Measurements from ENCODE around the gene ZNF652.

ZNF652 gene

GRCh38 chr17:49359990-49360795 is 1.9 kb downstream of the ZNF652 start:
- Histone ChIP-seq H3K4me1 (ENCODE audit: control insufficient read depth, low read length) (peaks cover 46% of the 10 kb centered on the region), H3K27ac (ENCODE audit: low read depth, low read length) (peak overlapping the region; percentile 76; the same call in 1 of the 2 replicates), H3K4me2 (ENCODE audit: low read length) (peak overlapping the region; percentile 82), H3K9me3 (ENCODE audit: control insufficient read depth, insufficient read depth, low read length) (no peaks in the 10 kb centered on the region), H4K20me1 (ENCODE audit: control insufficient read depth, insufficient read depth, low read depth, low read length) (peaks cover 20% of the 10 kb centered on the region), H3K36me3 (ENCODE audit: control insufficient read depth, low read length) (peaks cover 12% of the 10 kb centered on the region; the same call in 1 of the 2 replicates), H3K79me2 (ENCODE audit: control insufficient read depth, low read length) (peaks cover 64% of the 10 kb centered on the region), H3K4me3 (ENCODE audit: low read length) (peak overlapping the region; percentile 87), H3F3A (ENCODE audit: control insufficient read depth, insufficient read depth) (0 out of 2 replicates have a peak, but pooled peaks cover 2% of the 10 kb centered on the region), H3K9me2 (replicated peaks; ENCODE audit: control insufficient read depth, low read length) (no peaks in the 10 kb centered on the region), H3K27me3 (ENCODE audit: control insufficient read depth, low read length) (no peaks in the 10 kb centered on the region)
- no peak for TF ChIP-seq EZH2phosphoT487 (IDR thresholded peaks at IDR 0.05; ENCODE audit: borderline replicate concordance, low read length)
- TF ChIP-seq CTCF (IDR thresholded peaks at IDR 0.05; ENCODE audit: low read depth, low read length, poor library complexity, severe bottlenecking) = no peak

GRCh38 chr17:49358641-49359247 is 3.3 kb downstream of the ZNF652 start:
- peaks cover 12% of the 10 kb centered on the region; the same call in 1 of the 2 replicates for H3K36me3 ChIP-seq (ENCODE audit: control insufficient read depth, low read length)
- 0 out of 2 replicates have a peak, but pooled peaks cover 2% of the 10 kb centered on the region for H3F3A ChIP-seq (ENCODE audit: control insufficient read depth, insufficient read depth)
- TF ChIP-seq EZH2phosphoT487 (IDR thresholded peaks at IDR 0.05; ENCODE audit: borderline replicate concordance, low read length) (no peak), CTCF (IDR thresholded peaks at IDR 0.05; ENCODE audit: low read depth, low read length, poor library complexity, severe bottlenecking) (no peak)
- peaks cover 78% of the 10 kb centered on the region for H3K79me2 ChIP-seq (ENCODE audit: control insufficient read depth, low read length)
- H3K9me3 ChIP-seq (ENCODE audit: control insufficient read depth, insufficient read depth, low read length) = no peaks in the 10 kb centered on the region
- no peak overlapping the region for H3K27ac ChIP-seq (ENCODE audit: low read depth, low read length)
- peaks cover 46% of the 10 kb centered on the region for H3K4me1 ChIP-seq (ENCODE audit: control insufficient read depth, low read length)
- H4K20me1 ChIP-seq (ENCODE audit: control insufficient read depth, insufficient read depth, low read depth, low read length) = peaks cover 20% of the 10 kb centered on the region
- H3K4me2 ChIP-seq (ENCODE audit: low read length) = peak overlapping the region; percentile 82
- H3K9me2 ChIP-seq (replicated peaks; ENCODE audit: control insufficient read depth, low read length) = no peaks in the 10 kb centered on the region
- H3K27me3 ChIP-seq (ENCODE audit: control insufficient read depth, low read length) = no peaks in the 10 kb centered on the region
- peak overlapping the region; percentile 87 for H3K4me3 ChIP-seq (ENCODE audit: low read length)

GRCh38 chr17:49357516-49357915 is 4.5 kb downstream of the ZNF652 start:
- H3K27me3 ChIP-seq (ENCODE audit: control insufficient read depth, low read length) = no peaks in the 10 kb centered on the region
- H3K4me3 ChIP-seq (ENCODE audit: low read length) = no peak overlapping the region
- no peaks in the 10 kb centered on the region for H3K9me3 ChIP-seq (ENCODE audit: control insufficient read depth, insufficient read depth, low read length)
- H3K79me2 ChIP-seq (ENCODE audit: control insufficient read depth, low read length) = peaks cover 90% of the 10 kb centered on the region
- 0 out of 2 replicates have a peak, but pooled peaks cover 2% of the 10 kb centered on the region for H3F3A ChIP-seq (ENCODE audit: control insufficient read depth, insufficient read depth)
- H3K27ac ChIP-seq (ENCODE audit: low read depth, low read length) = no peak overlapping the region
- H3K36me3 ChIP-seq (ENCODE audit: control insufficient read depth, low read length) = peaks cover 12% of the 10 kb centered on the region; the same call in 1 of the 2 replicates
- H3K4me1 ChIP-seq (ENCODE audit: control insufficient read depth, low read length) = peaks cover 38% of the 10 kb centered on the region
- TF ChIP-seq CTCF (IDR thresholded peaks at IDR 0.05; ENCODE audit: low read depth, low read length, poor library complexity, severe bottlenecking) (no peak), EZH2phosphoT487 (IDR thresholded peaks at IDR 0.05; ENCODE audit: borderline replicate concordance, low read length) (no peak)
- H3K4me2 ChIP-seq (ENCODE audit: low read length) = peak overlapping the region; percentile 82
- no peaks in the 10 kb centered on the region for H3K9me2 ChIP-seq (replicated peaks; ENCODE audit: control insufficient read depth, low read length)
- H4K20me1 ChIP-seq (ENCODE audit: control insufficient read depth, insufficient read depth, low read depth, low read length) = peaks cover 20% of the 10 kb centered on the region
